Measurements from ENCODE around the gene SECTM1.

Gene SECTM1

DNA sequence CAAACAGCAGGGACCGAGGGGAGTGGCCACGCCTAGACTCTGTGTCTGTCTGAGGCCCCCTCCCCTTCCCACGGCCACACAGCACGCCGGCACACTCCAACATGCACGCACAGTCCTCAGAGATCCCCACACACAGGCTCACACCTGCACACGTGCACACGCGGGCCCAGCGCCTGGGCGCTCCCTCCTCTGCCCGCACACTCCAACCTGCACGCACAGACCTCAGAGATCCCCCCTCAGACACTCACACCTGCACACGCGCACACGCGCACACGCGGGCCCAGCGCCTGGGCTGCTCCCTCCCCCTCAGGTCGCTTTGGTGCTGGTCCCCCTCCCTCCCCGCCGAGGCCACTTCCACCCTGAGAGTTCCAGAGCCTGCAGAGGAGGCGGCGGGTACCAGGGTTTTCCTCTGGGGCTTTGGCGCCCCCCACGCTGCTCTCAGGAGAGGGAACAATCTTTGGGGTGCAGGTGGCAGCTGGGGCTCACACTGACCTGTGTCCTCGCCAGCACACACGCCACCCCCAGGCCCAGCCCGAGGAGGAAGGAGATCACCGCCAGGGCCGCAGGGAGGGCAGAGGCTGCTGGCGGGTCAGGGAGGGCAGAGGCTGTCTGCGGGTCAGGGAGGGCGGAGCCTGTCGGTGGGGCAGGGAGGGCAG lies 17.7 kb downstream of the SECTM1 start:
- no peak for DNase-seq (ENCODE audit: low read depth in 3 of 3)

DNA sequence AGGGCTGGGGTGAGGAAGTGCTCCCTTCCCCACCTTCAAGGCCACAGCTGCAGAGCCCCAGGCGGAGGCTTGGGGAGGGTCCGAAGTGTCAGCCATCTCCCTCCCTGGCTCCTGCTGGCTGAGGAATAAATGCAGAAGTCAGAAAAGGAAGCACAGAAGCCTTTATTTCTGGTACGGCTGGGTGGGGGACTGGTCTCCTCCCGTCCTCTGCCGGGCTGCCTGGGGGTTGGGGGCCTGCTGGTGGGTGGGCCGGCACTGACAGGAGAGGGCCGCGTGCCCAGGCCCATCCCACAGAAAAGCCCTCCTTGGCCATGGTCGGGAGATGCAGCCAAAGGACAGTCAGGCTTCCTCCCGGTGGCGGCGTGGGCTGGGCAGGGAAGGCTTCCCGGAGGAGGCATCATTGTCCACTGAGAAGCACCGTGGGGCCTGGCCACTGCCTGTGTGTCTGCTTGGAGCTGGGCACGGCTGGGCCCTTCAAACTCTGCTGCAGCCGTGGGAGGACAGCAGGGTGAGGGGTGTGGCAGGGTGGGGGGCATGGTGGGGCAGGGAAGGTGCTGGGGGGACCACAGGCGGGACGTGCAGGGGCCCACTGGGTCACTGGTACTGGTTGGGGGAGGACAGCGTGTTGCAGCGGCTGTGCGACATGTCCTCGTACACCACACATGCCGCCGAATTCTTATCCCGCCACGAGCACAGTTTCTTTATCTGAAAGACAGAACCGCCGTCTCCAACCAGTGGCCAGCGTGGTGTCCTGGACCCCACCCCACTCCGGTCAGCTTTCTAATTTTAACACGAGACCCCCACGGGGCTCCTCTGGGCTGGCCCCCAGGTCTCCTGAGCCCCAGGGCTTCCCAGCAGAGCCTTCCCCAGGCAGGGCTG lies 18.6 kb downstream of the SECTM1 start:
- DNase-seq (ENCODE audit: low read depth in 3 of 3) = no peak

DNA sequence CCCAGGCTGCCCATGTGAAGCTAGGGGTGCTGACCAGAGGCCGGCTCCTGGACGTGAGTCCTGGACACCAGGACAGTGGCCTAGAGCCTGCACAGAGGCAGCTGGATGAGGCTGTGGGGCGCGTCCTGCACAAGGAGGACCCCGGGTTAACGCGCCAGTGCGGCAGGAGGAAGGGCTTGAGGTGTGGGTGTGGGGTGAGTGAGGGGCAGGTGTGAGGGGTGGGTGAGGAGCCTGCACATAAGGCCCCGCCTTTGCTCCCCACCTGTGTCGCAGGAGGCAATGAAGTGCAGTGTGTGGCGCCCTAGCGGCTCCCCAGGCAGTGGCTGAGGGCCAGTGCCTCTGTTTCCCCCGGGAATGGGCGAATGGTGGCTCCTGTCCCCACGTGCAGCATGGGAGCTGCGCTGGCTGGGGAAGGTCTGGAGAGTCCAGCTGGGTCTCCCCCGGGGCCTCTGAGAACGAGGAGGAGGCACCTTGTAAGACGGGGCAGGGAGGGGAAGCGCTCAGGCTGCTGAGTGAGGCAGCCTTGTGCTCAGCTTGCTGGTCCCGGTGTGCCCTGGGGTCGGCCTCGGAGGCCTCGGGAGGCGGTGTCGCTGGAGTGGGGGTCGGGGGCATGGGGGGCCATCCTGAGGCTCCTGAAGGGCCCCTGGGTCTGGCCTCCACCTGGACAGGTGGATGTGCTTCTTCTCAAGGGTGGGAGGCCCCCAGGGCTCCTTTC lies 19.4 kb downstream of the SECTM1 start:
- DNase-seq (ENCODE audit: low read depth in 3 of 3) = no peak

DNA sequence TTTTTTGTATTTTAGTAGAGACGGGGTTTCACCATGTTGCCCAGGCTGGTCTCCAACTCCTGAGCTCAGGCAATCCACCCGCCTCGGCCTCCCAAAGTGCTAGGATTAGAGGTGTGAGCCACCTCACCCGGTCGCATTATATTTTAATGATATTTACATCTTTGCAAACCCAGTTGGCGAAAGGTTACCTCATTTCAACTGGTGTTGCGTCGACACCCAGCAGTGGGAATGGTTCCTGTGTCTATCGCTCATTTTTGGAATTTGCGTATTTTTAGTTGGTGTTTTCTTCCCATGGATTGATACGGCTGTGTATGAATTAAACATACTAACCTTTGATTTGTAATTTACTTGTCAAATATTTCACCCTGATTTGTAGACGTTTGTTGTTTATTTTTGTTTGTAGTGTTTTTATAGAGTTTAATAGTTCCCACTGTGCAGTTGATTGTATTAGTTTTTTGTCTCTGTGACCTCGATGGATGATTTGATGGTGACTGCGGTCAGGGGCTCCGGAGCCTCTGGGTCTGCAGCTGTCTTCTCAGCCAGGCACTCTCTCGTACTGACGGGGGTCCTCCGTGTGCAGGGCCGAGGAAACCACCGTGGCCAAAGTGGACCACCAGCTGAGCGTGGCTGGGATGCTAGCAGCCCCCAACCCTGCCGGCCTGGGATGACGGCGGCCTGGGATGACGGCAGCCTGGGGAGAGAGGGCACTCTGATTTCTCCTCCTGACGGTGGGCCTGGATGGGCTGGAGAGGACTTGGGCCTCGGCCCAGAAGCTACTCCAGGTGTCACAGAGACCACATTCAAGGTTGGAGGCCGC lies 20.2 kb downstream of the SECTM1 start:
- DNase-seq (ENCODE audit: low read depth in 3 of 3) = no peak

DNA sequence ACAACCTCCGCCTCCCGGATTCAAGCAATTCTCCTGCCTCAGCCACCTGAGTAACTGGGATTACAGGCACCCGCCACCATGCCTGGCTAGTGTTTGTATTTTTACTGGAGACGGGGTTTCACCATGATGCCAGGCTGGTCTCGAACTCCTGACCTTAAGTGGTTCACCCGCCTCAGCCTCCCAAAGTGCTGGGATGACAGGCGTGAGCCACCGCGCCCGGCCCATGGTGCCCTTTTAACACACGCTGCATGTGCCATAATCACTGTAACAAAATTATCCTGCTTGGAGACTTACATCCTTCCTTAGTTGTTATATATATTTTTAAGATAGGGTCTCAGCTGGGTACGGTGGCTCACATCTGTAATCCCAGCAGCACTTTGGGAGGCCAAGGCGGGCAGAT lies 21.6 kb downstream of the SECTM1 start:
- no peak for DNase-seq (ENCODE audit: low read depth in 3 of 3)

DNA sequence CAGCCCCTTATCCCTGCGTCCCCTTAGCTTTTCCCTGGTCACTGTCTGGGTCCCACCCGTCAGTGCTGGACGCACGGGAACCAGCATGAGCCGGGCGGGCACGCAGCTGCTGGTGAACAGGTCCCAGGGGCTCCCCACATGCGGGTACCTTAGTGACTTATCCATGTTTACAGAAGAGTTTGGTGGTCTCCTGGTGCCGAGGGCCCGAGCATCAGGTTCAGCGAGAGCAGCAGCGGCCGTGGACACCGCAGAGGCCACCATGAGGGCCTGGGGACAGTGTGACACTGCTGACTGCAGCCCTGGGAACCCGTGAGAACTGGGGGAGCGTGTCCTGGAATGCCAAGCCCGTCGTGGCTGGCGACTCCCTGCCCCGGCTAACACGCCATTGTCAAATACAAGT lies 22.7 kb downstream of the SECTM1 start:
- DNase-seq (ENCODE audit: low read depth in 3 of 3) = no peak

DNA sequence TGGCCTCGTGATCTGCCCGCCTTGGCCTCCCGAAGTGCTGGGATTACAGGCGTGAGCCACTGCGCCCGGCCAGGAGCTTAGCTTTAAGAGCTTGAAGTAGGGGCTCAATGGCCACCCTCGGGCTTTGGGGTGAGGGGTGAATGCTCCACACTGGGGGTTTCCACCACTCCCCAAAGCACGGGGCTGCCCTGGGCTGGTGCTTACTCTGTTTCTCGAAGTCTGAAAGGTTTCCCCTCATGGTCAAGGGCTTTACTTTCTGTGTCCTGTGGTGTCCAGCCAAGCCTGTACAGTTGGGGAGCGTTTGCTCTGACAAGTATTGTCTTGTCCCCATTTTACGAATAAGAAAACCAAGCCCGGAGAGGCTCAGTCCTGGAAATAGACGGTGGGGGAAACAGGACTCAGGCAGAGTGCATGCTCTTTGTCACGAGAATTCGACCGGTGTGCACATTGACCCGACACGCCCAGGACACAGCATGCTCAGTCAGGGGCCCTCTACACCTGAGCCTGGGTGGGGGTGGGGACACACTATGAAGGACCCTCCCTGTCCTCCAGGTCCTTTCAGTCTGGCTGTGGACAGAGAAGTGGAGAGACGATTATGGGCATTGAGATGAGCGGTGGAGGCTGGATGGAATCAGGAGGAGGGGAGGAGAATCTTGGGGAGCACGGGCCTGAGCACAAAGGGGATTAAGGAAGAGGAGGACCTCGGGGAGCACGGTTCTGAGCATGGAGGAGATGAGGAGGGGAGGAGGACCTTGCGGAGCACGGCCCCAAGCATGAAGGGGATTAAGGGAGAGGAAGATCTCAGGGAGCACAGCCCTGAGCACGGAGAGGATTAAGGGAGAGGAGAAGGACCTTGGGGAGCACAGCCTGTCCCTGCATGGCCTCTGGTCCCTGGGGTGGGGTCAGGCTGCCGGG lies 23.7 kb downstream of the SECTM1 start:
- DNase-seq (ENCODE audit: low read depth in 3 of 3) = no peak

DNA sequence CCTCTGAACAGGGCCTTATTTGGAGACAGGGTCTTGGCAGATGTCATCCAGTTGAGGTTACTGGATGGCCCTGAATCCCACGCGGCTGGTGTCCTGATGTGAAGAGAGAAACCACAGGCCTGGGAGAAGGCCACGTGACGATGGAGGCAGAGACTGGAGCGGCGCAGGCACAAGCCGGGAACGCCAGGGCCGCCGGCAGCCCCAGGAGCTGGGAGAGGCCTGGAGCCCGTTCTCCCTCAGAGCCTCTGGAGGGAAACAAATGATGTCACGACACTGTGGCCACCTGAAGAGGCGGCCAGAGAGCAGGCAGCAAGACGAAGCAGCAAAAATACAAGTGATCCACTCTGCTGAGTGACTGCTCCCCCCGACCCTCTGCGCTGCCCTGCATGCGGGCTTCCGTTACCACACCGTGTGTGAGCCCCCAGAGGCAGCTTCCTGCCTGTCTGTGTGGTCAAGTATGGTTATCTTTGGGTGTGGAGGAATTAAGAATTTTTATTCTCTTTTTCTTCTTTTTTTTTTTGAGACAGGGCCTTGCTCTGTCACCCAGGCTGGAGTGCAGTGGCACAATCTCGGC lies 27.8 kb downstream of the SECTM1 start:
- DNase-seq (ENCODE audit: low read depth in 3 of 3) = no peak

DNA sequence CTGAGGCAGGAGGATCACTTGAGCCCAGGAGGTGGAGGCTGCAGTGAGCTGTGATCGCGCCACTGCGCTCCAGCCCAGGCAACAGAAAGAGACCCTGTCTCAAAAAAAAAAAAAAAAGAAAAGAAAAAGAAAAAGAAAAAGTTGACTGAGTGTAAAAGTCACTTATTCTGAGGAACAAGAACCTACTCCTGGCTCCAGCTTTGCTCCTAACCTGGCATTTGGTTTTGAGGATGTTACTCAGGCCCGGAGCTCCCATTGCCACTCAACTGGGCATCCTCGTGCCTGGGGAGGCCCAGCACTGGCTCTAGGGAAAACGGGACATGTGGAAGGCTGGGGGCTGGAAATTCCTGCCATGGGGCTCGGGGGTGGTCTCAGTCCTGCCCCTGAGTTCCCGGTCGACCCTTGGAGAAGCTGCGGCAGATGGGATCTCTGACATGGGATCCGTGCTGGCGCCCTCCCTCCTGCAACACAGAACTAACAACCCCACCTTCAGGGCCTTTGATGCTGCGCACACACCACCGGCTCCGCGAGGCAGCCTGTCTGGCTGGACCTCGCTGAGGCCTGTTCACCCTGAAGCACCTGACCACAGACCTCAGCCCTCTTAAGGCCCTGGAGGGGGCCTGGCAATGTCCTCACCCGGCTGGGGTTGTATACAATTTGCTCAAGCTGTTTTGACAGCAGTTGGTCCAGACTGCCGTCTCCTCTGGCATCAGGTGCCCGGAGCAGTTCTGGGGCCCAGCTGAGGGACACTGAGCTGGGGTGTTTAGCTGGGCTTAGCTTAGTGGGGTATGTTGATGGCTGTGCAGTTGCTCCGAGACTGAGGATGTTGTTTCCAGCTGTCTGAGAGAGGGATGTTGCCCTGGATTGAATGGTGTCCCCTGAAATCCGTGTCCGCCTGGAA lies 28.5 kb downstream of the SECTM1 start:
- DNase-seq (ENCODE audit: low read depth in 3 of 3) = no peak

DNA sequence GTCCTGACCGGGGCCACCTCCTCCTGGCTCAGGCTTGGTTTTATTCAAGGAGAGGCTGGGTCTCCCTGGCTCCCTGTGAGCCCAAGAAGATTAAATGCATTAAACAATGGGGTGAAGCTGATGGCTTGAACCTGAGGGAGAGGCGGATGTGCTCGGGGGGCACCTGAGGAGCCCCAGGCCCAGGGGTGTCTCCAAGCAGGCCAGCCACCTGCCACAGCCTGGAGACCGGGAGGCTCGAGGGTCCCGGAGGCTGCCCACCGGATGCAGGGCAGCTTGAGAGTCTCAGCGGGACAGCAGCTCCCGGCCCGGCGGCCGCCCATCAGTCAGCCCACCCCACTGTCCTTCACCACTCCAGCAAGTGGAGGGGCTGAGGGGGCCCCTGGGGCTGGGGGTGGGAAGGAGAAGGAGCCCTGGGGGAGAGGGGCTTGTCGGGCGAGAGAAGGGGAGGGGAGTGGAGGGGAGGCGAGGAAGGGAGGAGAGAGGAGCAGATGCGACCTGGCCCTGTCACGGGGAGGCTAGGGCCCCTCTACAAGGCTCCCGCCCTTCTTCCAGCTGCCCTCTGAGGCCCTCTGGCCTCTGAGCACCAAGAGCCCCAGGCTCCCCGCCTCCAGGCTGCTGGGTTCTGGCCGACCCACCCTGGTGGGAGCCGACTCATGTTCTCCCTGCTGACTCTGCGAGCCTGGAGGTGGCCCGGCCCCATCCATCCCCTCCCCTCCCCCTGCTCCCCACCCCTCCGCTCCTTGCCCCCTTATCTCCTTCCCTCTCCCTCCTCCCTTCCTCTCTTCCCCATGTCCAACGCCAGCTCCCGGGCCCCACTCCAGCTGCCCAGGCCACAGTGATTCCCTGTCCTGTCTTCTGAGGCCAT lies 29.4 kb downstream of the SECTM1 start:
- DNase-seq (ENCODE audit: low read depth in 3 of 3) = no peak

DNA sequence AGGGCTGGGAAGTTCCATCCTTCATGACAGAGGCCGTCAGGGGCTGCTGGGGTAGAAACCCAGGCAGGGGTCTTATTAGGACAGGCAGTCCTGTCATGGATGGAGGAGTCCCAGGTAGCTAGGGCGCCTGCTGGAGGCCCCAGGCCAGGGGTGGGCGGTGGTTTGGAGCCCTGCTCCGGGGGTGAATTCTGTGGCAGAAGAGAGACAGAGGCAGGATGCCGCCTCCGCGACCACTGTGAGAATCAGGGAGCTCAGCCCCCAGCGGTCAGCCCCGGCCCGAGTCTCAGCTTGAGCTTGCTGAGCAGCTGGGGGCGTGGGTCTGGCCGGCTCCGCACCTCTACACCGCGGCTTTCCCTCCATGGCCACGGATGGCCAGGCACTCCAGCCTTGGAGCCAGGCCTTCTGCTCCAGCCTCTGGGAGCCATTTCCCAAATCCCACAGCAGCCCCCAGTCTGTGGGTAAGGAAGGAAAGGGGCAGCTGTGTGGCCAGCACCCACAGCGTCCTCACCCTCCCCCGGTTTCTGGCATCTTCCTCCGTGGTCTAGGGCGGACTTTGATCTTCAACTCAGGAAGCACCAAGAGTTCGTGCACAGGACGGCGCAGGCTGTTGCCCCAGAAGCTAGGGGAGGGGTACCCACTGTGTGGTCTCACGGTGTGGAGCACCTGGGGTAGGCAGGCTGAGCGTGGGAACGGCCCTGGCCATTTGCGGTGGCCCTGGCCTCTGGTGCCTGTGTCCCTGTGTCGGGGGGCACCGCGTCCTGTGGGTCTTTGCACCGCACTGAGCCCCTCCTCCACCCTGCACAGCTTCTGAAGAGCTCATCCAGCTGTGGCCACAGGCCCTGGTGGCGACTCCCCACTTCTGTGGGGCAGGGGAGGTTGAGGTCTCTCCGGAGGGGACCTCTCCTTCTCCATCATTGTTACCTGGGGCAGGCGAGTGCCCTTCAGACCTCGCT lies 30.3 kb downstream of the SECTM1 start:
- no peak for DNase-seq (ENCODE audit: low read depth in 3 of 3)

DNA sequence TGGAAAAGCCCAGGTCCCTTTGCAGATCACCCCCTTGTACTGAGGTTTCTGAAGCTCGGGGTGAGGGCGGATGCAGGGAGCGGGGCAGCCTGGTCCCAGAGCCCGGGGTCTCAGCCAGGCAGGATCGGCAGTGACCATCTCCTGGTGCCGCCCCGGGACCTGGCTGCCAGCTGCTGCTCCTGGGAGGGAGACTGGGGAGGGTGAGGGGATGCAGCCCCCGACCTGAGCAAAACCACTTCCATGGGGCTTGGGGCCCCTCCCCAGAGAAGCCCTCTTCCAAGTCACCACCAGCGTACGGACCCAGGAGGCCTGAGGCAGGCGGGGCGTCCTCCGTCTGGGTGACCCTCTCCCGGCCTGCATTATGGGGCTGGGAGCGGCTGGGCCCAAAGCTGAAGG lies 31.0 kb downstream of the SECTM1 start:
- no peak for DNase-seq (ENCODE audit: low read depth in 3 of 3)

DNA sequence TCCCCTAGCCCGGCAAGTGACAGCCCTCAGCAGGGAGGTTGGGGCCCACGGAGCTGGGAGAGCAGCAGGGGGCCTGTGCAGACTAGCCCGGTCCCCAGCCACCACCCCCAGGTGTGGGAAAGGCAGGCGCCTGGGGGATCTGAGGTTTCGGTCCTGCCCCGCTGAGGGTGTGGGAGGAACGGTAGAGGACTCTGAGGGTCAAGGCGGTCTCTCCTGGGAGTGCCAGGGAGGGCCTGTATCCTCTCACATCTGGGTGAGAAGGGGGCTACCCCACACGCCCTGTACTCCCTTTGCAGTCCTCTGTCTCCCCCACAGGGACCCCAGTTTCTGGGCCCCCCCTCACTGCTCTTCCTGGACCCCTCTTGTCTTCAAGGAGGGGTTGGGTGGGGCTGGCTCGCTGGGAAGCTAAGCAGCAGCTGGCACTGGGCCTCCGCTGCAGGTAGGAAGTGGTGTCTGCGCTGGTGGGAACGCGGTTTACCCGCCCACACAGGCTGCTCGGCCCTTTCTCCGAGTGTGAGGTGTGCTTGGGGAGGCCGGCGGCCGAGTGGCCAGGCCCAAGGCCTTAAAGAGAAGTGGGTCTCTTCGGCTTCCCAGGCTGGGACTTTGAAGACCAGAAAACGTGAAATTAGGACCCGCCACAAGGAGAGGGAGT lies 31.5 kb downstream of the SECTM1 start:
- DNase-seq (ENCODE audit: low read depth in 3 of 3) = peak in 1 of 3 experiments; percentile 47

DNA sequence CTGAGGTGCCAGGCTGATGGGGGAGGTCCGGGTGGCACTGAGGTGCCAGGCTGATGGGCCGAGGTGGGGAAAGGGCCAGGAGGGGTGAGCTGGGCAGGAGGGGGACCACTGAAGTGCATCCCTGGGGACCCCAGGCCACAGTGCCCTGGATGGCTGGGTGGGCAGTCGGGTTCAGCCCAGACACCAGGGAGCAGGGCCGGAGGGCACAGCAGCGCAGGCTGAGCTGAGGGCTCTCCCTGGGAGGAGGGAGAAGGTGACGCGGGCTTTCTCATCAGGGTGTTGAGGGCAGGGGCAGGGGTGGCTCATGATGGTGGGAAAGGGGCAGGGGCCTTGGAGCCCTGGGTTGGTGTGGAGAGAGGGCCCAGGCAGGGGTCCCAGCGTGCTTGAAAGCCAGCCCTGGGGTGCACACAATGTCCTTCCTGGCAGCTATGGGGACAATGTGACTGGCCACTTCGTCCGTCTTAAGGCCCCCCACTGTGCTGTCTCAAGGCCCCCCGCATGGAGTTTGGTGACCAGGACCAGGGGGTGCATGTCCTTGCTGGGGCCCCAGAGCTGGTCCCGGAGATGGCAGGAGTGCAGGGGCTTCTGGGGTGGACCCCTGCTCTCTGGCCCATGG lies 32.2 kb downstream of the SECTM1 start:
- no peak for DNase-seq (ENCODE audit: low read depth in 3 of 3)

DNA sequence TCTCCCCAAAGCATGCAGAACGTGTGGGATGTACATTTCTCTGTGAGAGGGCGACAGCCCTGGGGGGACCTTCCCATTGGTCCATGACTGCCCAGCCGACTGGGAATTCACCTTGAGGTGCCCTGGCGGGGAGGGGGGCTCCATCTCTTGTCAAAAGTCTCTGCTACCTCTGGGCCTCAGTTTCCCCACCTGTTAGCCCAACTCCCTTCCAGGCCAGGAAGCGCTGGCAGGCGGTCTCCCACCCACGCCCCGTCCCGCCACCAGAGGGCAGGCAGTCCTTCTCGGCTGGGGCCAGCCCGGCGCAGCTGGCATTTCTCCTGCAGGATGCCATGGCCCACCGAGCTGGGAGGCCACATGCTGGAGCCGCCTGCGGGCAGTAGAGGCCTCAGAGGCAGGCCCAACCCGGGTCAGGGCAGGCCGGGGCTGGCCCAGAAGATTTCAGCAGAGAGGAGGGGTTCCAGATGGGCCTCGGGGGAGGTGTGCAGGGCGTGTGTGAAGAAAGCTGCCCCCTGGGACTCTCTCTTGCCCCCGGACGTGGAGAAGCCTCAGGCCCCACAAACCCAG lies 32.8 kb downstream of the SECTM1 start:
- peak in 1 of 3 experiments; percentile 43 for DNase-seq (ENCODE audit: low read depth in 3 of 3)

DNA sequence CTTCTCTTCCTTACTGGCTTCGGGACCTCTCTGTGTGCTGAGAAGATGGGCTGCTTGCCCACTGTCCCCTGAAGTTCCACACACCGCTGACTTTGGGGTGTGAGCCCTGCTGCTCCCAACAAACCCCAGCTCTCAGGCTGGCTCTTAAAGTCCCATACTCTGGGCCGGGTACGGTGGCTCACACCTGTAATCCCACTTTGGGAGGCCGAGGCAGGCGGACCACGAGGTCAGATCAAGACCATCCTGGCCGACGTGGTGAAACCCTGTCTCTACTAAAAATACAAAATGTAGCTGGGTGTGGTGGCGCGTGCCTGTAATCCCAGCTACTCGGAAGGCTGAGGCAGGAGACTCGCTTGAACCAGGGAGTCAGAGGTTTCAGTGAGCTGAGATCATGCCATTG lies 33.3 kb downstream of the SECTM1 start:
- DNase-seq (ENCODE audit: low read depth in 3 of 3) = no peak
